ENCODE data around the gene RIPPLY3.

- TF ChIP-seq CTCF (IDR thresholded peaks at IDR 0.05) = no peak
- TF ChIP-seq POLR2A (IDR thresholded peaks at IDR 0.05) = no peak
Observed at GRCh38 chr21:37032293-37032692, 25.8 kb downstream of the RIPPLY3 start.
